GM18868 (cell line): ENCODE results near the gene MED17.

Experiments
- ATAC-seq: cut with Tn5 transposase; IDR thresholded peaks from one replicate; pipeline ENCODE4 v1.9.1; 2021; ENCODE audit warnings: mild to moderate bottlenecking, moderate library complexity; ENCODE audit not compliant: unreplicated experiment

The MED17 gene

DNA sequence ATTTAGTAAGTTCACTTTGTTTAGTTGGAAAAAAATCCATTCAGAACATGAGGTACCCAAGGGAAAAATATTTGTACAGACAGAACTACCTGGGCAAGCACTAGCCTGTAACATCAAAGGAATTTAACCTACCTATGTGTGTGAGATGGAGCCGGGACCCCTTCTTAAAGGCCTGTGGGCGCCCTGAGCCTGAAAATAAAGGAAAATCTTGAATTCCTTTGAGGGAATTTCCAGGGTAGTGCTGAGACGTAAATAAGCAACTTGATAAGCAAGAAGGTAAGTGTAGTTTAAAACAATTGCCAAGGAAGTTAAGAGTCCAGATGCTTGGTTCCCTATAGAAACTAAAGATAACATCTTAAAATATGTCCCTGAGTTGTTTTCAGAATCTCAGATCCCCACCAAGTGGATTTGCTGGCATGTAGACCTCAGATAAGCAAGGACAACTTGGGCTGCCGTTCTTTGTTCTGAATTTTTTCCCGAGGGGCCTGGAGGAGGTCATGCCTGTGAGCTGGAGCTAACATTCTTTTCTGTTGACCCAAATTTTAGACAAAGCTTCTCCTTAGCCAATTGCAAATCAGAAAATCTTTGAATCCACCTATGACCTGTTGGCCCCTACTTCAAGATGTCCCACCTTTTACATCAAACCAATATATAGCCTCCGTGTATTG is 31.0 kb downstream of the MED17 start:
- no peak for ATAC-seq

- no peak for ATAC-seq
Observed at GRCh38 chr11:93817426-93818348, 33.6 kb downstream of the MED17 start.

- ATAC-seq, result no peak
Observed at GRCh38 chr11:93819966-93820695, 36.0 kb downstream of the MED17 start.

- no peak for ATAC-seq
Observed at GRCh38 chr11:93820847-93821246, 36.8 kb downstream of the MED17 start.

- no peak for ATAC-seq
Observed at GRCh38 chr11:93821617-93822016, 37.5 kb downstream of the MED17 start.

DNA sequence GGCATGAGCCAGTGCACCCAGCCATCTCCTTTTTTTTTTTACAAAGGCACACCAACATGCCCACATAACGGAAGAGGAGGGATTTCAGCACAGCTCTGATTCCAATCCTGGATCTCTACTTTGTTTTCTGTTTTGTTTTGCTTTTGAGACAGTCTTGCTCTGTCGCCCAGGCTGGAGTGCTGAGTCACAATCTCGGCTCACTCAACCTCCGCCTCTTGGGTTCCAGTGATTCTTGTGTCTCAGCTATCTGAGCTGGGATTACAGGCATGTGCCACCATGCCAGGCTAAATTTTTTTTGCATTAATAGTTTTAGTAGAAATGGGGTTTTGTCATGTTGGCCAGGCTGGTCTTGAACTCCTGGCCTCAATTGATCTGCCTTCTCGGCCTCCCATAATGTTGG is 38.3 kb downstream of the MED17 start:
- no peak for ATAC-seq

DNA sequence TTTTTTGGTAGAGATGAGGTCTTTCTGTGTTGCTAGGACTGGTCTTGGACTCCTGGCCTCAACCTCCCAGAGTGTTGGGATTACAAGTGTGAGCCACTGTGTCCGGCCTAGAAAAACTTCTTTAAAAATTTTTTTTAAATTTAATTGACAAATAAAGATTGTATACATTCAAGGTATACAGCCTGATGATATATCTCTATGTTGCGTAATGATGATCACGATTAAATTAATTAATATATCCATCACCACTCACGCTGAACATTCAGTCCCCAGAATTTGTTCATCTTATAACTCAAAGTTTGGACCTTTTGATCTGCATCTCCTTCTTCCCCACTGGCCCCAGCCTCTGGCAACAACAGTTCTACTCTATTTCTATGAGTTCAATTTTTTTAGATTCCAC is 39.1 kb downstream of the MED17 start:
- no peak for ATAC-seq

- ATAC-seq, result no peak
Observed at GRCh38 chr11:93827363-93827762, 43.3 kb downstream of the MED17 start.

DNA sequence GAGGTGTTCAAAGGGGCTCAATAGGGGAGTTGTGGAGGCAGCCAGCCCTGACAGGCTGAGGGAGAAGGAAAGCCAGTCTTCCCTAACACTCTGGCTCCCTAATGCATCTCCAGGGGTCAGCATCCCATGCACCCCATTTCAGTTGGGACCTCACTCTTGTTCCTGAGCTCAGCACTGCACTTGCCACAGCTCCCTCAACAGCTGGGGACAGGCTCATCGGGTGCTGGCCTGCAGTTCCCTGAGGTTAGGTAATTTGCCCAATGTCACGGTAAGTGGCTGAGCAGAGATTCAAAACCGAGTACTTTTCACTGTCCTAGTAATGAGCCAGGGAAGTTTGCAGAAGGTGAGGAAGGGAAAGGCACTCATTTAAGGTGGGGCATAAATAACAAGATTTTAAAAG is 45.5 kb downstream of the MED17 start:
- ATAC-seq, result no peak

DNA sequence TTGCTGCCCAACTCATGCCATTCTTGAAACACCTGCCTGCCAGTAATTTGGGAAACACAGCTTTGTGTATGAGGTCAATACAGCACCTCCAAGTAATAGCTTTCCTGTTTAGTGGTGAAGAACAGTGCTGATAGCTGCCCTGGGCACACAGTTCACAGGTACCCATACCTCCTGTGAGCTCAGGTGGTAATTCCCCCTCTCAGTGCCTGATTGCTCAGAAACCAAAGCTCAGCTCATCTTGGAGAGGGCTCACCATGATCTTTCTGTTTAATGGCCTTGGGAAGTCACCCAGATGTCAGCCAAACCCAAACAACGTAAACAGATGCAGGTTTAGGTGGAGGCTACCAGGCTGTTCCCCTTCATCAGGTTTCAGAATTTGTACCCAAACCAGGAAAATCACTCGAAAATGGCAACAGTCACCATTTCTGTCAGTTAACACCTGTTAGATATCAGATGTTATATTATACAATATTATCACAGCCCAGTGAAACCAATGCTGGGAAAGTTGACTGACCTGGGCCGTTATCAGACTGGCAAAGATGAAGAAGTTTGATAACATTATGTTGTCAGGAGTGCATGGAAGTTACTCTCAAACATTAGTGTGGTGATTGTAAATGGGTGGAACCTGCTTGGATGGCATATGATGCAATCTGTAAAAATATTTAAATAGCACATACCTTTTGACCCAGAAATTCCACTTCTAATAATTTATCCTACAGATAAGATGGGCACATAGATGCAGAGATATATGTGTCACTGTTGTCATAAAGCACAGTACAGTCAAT is 47.5 kb downstream of the MED17 start:
- no peak for ATAC-seq

DNA sequence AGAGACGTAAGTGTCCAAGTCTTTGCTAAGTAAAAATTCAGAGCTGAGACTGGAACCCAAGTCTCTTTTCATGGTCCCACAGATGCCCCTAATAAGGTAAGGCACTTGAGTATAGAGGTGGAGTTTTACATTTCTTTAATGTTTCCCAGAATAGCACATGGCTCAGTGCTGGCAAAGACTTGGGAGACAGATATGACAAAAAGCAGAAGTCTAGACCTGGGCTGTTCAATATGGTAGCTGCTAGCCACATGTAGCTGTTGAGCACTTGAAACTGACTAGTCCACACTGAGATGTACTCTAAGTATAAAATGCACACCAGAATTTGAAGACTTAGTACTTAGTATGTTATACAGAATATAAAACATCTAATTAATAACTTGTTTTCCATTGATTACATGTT is 48.7 kb downstream of the MED17 start:
- ATAC-seq, result no peak

- no peak for ATAC-seq
Observed at GRCh38 chr11:93838967-93839366, 54.9 kb downstream of the MED17 start.

DNA sequence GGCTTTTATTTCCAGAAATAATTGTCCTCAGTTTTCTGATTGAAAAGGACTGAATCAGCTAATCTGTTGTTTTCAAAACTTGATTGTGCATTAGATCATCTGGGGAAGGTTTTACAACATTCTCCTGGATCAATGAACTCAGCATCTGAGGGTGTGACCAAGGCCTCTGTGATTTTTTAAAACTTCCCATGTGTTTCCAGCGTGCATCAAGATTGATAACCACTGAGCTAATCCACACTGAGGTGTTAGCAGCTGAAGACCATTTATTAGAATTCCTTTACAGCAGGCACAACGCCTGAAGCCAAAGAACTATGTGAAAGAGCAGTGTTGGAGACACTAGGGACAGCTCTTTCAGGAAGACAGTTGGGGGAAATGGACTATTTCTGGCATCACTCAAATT is 56.1 kb downstream of the MED17 start:
- ATAC-seq, result no peak

GRCh38 chr11:93840981-93841380 is 56.9 kb downstream of the MED17 start:
- ATAC-seq, result no peak

GRCh38 chr11:93841446-93841845 is 57.4 kb downstream of the MED17 start:
- no peak for ATAC-seq

DNA sequence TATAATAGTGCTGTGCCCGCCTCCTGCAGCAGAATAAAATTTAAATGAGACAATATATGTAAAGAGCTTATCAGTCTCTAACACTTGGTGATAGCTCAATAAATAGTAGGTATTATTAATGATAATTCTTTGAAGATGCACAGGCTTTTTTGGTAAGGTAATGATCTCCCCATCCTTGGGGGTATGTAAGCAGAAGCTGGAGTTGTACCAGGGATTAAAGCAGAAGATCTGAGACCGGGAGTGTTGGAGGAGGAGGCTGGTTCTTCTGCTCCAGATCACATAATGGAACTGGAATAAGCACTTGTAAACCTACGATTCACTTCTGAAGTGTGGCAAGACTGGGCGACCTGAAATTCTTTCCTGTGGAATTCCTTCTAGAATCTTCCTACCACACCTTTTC is 58.0 kb downstream of the MED17 start:
- no peak for ATAC-seq

DNA sequence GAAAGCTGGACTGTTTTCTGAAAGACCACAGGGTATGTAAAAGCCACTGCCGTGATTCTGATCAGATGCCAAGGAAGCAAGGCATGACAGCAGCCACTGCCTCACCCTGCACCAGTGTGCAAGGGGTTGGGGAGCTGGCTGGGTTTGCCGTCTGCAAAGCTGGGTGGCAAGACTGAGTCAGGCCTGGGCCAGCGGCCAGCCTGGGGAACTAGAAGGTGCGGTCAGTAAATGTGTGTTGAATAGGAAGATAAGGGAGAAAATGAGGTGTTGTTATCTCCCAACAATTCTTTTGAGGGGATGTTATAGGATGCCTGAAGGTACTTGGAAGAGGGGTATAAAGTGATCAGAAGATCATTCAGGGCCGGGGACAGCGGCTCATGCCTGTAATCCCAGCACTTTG is 58.4 kb downstream of the MED17 start:
- no peak for ATAC-seq

DNA sequence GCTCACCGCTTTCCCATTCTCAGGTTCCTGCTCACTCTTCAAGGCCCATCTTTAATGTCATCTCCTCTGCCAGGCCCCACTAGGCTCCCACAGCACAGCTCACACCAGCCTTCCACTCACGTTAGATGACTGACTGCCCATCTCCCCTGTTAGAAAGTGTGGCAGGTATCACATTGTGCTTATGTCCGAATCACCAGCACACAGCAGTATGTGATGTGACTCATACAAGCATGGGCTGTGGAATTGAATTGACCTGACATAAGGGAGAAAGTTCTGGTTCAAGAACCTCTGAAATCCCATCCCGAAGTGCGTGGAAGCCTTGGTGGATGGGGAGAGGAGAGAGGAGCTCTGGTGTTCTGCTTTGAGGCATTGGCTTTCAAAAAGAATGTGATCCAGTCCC is 59.8 kb downstream of the MED17 start:
- no peak for ATAC-seq

DNA sequence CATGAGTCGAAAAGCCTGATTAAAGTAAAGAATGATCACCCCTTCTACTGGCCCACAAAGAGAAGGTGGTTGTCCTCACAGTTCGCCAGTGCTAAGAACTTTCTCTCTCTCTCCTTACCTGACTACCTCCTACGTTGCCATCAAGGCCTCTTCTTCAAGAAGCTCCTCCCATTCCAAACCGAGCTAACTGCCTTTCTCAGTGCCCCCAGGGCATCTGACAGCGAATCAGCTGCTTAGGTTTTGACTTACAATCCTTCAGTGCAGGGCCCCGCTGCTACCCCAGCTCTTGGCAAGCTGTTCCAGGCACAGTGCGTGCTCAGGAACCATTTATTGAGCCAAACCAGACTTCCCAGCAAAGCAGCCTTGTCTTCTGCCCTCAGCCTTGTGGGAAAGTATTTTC is 60.5 kb downstream of the MED17 start:
- no peak for ATAC-seq

- ATAC-seq, result no peak
Observed at GRCh38 chr11:93845181-93846092, 61.4 kb downstream of the MED17 start.
